AG09309 (cell line): ENCODE data around the gene TRIM34.

Experiments used
- DNase-seq: peaks from one replicate; pipeline ENCODE4 v3.0.0-alpha.2; 2010; ENCODE audit warnings: low read depth
- H3K4me3 ChIP-seq: 2 replicates; pipeline ENCODE4 v1.5.1; 2011; ENCODE audit warnings: mild to moderate bottlenecking, low read depth, low read length, moderate library complexity; ENCODE audit not compliant: control insufficient read depth
- TF ChIP-seq, protein P1 (sequence below): IDR thresholded peaks from 2 replicates; pipeline ENCODE4 v1.5.1; 2011; ENCODE audit warnings: mild to moderate bottlenecking, low read depth, low read length, inconsistent platforms; ENCODE audit not compliant: insufficient read depth, control insufficient read depth; ENCODE audit errors: missing control alignments

TRIM34 gene

GRCh38 chr11:5663511-5663910 lies 38.7 kb downstream of the TRIM34 start:
- DNase-seq: no peak
- no peak overlapping the region for H3K4me3 ChIP-seq
- TF ChIP-seq, protein P1, sequence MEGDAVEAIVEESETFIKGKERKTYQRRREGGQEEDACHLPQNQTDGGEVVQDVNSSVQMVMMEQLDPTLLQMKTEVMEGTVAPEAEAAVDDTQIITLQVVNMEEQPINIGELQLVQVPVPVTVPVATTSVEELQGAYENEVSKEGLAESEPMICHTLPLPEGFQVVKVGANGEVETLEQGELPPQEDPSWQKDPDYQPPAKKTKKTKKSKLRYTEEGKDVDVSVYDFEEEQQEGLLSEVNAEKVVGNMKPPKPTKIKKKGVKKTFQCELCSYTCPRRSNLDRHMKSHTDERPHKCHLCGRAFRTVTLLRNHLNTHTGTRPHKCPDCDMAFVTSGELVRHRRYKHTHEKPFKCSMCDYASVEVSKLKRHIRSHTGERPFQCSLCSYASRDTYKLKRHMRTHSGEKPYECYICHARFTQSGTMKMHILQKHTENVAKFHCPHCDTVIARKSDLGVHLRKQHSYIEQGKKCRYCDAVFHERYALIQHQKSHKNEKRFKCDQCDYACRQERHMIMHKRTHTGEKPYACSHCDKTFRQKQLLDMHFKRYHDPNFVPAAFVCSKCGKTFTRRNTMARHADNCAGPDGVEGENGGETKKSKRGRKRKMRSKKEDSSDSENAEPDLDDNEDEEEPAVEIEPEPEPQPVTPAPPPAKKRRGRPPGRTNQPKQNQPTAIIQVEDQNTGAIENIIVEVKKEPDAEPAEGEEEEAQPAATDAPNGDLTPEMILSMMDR: no peak

DNA sequence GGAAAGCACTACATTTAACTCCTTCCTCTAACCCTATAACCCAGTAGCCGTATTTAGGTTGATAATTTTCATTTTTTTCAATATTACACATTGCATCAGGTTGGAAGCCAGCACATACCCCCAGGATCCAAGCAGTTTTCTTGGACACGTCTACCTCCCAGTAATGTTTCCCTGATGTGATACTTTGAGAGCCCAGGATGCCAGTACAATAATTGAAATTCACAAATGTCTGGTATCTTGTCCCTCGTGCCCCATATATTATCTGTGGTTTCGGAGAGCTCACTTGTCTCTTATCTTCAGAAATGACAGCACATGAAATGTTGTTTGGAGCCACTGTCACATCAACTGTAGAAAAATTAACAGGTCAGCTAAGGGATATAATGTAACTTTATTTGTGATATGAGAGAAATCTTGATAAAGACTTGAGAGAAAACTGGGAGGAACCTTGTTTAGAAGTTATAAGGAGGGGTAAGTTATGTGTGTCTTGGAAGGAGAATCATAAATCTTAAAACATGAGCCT lies 40.3 kb downstream of the TRIM34 start:
- no peak for DNase-seq
- H3K4me3 ChIP-seq: no peak overlapping the region
- TF ChIP-seq, protein P1: no peak

GRCh38 chr11:5665746-5666401 lies 41.1 kb downstream of the TRIM34 start:
- DNase-seq: no peak
- no peak overlapping the region for H3K4me3 ChIP-seq
- TF ChIP-seq, protein P1: no peak

DNA sequence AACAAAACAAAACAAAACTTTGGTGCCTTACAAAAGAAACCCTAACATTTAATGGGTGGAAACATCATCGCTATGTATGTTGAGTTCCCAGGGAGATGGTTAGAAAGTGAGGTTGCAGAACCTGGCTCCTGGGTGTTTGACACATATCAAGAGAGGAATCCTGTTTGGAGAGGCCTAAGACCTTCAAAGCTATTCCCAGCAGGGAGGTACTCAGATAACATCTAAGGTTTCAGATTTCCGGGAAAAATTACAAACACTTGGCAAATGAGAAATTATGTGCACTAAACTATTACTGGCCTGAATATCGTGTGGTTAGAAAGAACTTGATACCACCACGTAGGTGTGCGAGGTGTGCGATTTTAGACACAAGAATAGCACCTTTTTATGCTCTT lies 41.6 kb downstream of the TRIM34 start:
- no peak overlapping the region for H3K4me3 ChIP-seq
- TF ChIP-seq, protein P1: no peak
- DNase-seq: no peak

DNA sequence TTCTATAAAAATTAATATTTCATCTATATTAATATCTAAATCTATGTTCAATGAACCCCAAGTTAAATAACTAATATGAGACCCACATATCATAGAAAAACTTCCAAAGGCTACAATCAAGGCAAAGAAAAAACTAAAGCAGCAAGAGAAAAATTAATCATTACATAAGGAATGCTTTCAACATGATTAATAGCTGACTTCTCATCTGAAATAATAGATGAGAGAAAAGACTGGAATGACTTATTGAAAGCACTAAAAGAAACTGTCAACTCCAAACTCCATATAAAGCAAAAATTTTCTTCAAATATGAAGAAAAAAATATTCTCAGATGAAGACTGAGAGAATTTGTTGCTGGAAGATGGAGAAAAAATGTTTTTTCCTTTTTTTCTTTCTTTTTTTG lies 47.0 kb downstream of the TRIM34 start:
- TF ChIP-seq, protein P1: no peak
- no peak for DNase-seq
- no peak overlapping the region for H3K4me3 ChIP-seq

GRCh38 chr11:5674391-5674790 lies 49.6 kb downstream of the TRIM34 start:
- H3K4me3 ChIP-seq: no peak overlapping the region
- TF ChIP-seq, protein P1: no peak
- no peak for DNase-seq
